GM06990 (cell line): ENCODE data around the gene KCTD5.

Experiments used
- DNase-seq: peaks from one replicate; pipeline ENCODE4 v3.0.0-alpha.2; 2011; ENCODE audit not compliant: insufficient read length; ENCODE audit errors: extremely low read depth
- H3K27me3 ChIP-seq: replicated peaks from 2 replicates; pipeline ENCODE4 v1.6.0; 2011; ENCODE audit warnings: low read length; ENCODE audit not compliant: control insufficient read depth, insufficient read depth
- H3K36me3 ChIP-seq: 2 replicates; pipeline ENCODE4 v1.5.1; 2011; ENCODE audit warnings: low read length; ENCODE audit not compliant: control insufficient read depth, insufficient read depth
- H3K4me3 ChIP-seq: replicated peaks from 2 replicates; pipeline ENCODE4 v1.5.1; 2011; ENCODE audit warnings: low read depth, mild to moderate bottlenecking, control low read depth, low read length
- CTCF ChIP-seq: IDR thresholded peaks from 2 replicates; pipeline ENCODE4 v1.5.1; 2011; ENCODE audit warnings: low read length, control low read depth, mild to moderate bottlenecking, inconsistent platforms; ENCODE audit not compliant: insufficient read depth, poor library complexity, severe bottlenecking

The KCTD5 gene

GRCh38 chr16:2753733-2754020 lies 71.4 kb downstream of the KCTD5 start:
- no peak for TF ChIP-seq CTCF
- Histone ChIP-seq H3K36me3 (peaks cover 17% of the 10 kb centered on the region), H3K4me3 (peak overlapping the region; percentile 75), H3K27me3 (no peaks in the 10 kb centered on the region)
- DNase-seq, result no peak

- Histone ChIP-seq H3K27me3 (no peaks in the 10 kb centered on the region), H3K4me3 (peak overlapping the region; percentile 75), H3K36me3 (peaks cover 30% of the 10 kb centered on the region)
- no peak for DNase-seq
- TF ChIP-seq CTCF, result no peak
Observed at GRCh38 chr16:2755158-2755557, 72.8 kb downstream of the KCTD5 start.

- Histone ChIP-seq H3K36me3 (peaks cover 34% of the 10 kb centered on the region), H3K4me3 (no peak overlapping the region), H3K27me3 (no peaks in the 10 kb centered on the region)
- no peak for DNase-seq
- no peak for TF ChIP-seq CTCF
Observed at GRCh38 chr16:2756288-2757015, 74.1 kb downstream of the KCTD5 start.

- H3K36me3 ChIP-seq, result peaks cover 43% of the 10 kb centered on the region
- H3K4me3 ChIP-seq, result no peak overlapping the region
- TF ChIP-seq CTCF, result no peak
- DNase-seq, result no peak
- H3K27me3 ChIP-seq, result no peaks in the 10 kb centered on the region
Observed at GRCh38 chr16:2757344-2757743, 75.0 kb downstream of the KCTD5 start.
